Muscle layer of duodenum (tissue), 2 donors: ENCODE measurements around the gene KCNA3.

Source experiments
- H3K27ac ChIP-seq: one replicate; pipeline ENCODE4 v1.7.0; 2013; ENCODE audit warnings: mild to moderate bottlenecking, low read length
- H3K27me3 ChIP-seq: one replicate; pipeline ENCODE4 v1.7.0; 2013; ENCODE audit warnings: low read depth, mild to moderate bottlenecking, control low read depth, low read length
- H3K36me3 ChIP-seq, 2 donors: one replicate each; pipeline ENCODE4 v1.7.0; 2013; ENCODE audit warnings: low read length in 2 of 2, control low read depth in 1 of 2, mild to moderate bottlenecking in 1 of 2; ENCODE audit not compliant: insufficient read depth in 2 of 2, control insufficient read depth in 1 of 2
- H3K4me1 ChIP-seq, 2 donors: one replicate each; pipeline ENCODE4 v1.7.0; 2013; ENCODE audit warnings: low read length in 2 of 2, mild to moderate bottlenecking in 2 of 2, control low read depth in 1 of 2, moderate library complexity in 1 of 2; ENCODE audit not compliant: insufficient read depth in 2 of 2, control insufficient read depth in 1 of 2
- H3K4me3 ChIP-seq, 2 donors: one replicate each; pipeline ENCODE4 v1.7.0; 2013; ENCODE audit warnings: low read length in 2 of 2, low read depth in 1 of 2, mild to moderate bottlenecking in 1 of 2
- H3K9me3 ChIP-seq, 2 donors: one replicate each; pipeline ENCODE4 v1.7.0; 2013; ENCODE audit warnings: low read length in 2 of 2, control low read depth in 1 of 2, mild to moderate bottlenecking in 1 of 2; ENCODE audit not compliant: control insufficient read depth in 1 of 2
- donor health status: healthy.

The KCNA3 gene

DNA sequence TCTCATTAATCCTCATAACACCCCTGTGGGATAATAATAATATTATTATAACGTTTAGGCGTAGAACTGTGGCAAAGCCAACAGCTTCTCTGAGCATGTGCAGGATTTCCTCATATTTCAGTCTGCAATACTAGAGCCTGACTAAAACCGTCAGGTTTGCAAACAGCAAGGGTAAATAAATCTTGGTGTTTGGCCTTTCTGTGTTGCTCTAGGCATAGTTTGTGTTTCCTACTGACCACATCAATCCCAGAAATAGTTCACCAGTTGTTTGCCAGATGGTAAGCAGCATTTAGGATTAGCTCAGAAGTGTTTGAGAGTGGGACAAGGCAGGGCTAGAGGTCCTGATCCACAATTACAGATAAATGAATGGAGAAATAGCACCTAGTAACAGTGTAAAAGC is 2.8 kb upstream of the KCNA3 start:
- Histone ChIP-seq H3K9me3 (no peaks in the 10 kb centered on the region), H3K4me1 (peaks cover 0 to 15% of the 10 kb centered on the region in 2 donors), H3K36me3 (no peaks in the 10 kb centered on the region), H3K27me3 (peaks cover 30% of the 10 kb centered on the region), H3K27ac (no peak overlapping the region), H3K4me3 (no peak overlapping the region)

DNA sequence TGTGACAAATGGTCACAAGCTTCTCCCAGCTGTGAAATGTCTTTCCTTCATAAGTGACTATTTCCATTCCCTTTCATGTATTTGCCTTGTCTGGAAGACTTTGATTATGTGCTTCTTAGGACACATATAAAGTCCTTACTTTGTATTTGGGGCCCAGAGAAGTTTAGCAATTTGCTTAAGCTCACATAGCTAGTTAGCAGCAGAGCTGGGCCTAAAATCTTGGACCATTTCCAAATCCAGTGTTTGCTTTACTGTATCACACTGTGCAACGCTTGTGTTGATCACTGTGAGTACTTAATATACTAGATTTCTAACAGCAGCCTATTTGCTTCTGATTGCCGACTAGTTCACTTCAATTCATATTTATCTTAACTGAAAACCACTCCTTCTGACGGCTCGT is 2.2 kb upstream of the KCNA3 start:
- H3K4me3 ChIP-seq: no peak overlapping the region
- H3K36me3 ChIP-seq: no peaks in the 10 kb centered on the region
- H3K27me3 ChIP-seq: peaks cover 30% of the 10 kb centered on the region
- peaks cover 0 to 15% of the 10 kb centered on the region in 2 donors for H3K4me1 ChIP-seq
- H3K27ac ChIP-seq: no peak overlapping the region
- no peaks in the 10 kb centered on the region for H3K9me3 ChIP-seq

DNA sequence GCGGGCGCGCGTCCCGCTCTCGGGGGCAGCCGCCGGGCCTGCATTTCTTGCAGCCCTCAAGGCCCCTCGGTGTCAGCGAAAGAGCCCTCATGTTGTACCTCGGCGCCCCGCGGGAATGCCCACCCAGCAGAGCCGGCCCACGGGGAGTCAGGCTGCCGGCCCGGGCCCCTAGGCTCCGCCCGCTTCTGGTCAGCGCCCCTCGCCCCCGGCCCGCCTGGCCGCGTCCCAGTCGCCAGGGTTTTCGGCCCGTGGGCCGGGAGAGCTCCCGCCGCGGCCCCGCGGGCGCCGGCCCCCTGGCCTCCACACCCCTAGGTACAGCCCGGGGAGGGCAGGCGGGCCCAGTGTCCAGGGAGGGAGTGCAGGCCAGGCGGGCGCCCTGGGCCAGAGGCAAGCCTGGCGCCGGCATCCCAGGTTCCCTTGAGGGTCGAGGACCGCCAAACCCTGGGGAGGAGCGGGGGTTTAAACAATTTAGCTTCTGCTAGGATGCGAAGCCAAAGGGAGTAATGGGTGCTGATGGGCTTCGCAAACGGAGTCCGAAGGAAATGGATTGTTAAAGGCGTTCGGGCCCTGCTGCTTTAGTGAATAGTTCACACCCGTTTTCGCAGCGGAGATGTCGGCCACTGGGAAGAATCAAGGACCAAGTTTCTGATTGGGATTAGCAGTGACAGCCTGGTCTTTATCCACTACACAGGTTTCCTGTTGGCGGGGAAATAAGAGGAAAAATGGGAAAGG is 486 bp upstream of the KCNA3 start:
- H3K4me1 ChIP-seq: peaks cover 0 to 15% of the 10 kb centered on the region in 2 donors
- peaks cover 30% of the 10 kb centered on the region for H3K27me3 ChIP-seq
- no peak overlapping the region for H3K27ac ChIP-seq
- peak overlapping the region; percentile 30 to 76 for H3K4me3 ChIP-seq
- no peaks in the 10 kb centered on the region for H3K9me3 ChIP-seq
- H3K36me3 ChIP-seq: no peaks in the 10 kb centered on the region

DNA sequence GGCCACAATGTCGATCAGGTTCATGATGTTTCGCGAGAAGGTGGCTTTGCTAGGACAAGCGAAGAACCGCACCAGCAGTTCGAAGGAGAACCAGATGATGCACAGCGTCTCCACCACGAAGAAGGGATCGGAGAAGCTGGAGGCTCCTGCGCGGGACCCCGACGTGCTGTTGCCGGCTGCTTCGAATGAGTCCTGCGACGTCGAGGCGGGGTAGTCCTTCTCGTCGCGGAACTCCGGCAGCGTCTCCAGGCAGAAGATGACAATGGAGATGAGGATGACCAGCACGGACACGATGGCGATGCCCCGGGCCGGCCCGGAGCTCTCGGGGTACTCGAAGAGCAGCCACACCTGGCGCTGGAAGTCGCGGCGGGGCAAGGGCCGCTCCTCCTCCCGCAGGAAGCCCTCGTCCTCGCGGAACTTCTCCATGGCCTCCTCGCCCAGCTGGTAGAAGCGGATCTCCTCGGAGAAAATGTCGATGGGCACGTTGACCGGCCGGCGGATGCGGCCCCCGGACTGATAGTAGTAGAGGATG is 869 bp downstream of the KCNA3 start:
- peak overlapping the region; percentile 30 to 76 for H3K4me3 ChIP-seq
- no peaks in the 10 kb centered on the region for H3K9me3 ChIP-seq
- H3K27me3 ChIP-seq: peaks cover 30% of the 10 kb centered on the region
- H3K36me3 ChIP-seq: no peaks in the 10 kb centered on the region
- peaks cover 0 to 15% of the 10 kb centered on the region in 2 donors for H3K4me1 ChIP-seq
- no peak overlapping the region for H3K27ac ChIP-seq

DNA sequence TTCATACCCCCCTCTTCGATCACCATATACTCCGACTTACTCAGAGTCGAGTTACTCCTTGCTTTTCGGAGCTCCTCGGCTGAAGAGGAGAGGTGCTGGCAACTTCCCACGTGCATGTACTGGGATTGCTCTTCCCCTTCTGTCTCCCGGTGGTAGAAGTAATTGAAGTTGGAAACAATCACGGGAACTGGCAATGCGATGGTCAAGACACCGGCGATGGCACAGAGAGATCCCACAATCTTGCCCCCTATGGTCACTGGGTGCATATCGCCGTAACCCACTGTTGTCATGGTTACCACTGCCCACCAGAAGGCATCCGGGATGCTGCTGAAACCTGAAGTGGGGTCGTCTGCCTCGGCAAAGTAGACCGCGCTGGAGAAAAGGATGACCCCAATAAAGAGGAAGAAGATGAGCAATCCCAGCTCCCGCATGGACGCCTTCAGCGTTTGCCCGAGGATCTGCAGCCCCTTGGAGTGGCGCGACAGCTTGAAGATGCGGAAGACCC is 1.5 kb downstream of the KCNA3 start:
- Histone ChIP-seq H3K4me1 (peaks cover 0 to 15% of the 10 kb centered on the region in 2 donors), H3K27ac (peak overlapping the region; percentile 50), H3K9me3 (no peaks in the 10 kb centered on the region), H3K27me3 (peaks cover 30% of the 10 kb centered on the region), H3K4me3 (peak overlapping the region; percentile 30 to 76), H3K36me3 (no peaks in the 10 kb centered on the region)

- H3K27me3 ChIP-seq: peaks cover 30% of the 10 kb centered on the region
- no peaks in the 10 kb centered on the region for H3K36me3 ChIP-seq
- peak overlapping the region; percentile 50 for H3K27ac ChIP-seq
- no peaks in the 10 kb centered on the region for H3K9me3 ChIP-seq
- peak overlapping the region; percentile 30 to 76 for H3K4me3 ChIP-seq
- H3K4me1 ChIP-seq: peaks cover 0 to 15% of the 10 kb centered on the region in 2 donors
Observed at GRCh38 chr1:110672753-110673108, 2.0 kb downstream of the KCNA3 start.

DNA sequence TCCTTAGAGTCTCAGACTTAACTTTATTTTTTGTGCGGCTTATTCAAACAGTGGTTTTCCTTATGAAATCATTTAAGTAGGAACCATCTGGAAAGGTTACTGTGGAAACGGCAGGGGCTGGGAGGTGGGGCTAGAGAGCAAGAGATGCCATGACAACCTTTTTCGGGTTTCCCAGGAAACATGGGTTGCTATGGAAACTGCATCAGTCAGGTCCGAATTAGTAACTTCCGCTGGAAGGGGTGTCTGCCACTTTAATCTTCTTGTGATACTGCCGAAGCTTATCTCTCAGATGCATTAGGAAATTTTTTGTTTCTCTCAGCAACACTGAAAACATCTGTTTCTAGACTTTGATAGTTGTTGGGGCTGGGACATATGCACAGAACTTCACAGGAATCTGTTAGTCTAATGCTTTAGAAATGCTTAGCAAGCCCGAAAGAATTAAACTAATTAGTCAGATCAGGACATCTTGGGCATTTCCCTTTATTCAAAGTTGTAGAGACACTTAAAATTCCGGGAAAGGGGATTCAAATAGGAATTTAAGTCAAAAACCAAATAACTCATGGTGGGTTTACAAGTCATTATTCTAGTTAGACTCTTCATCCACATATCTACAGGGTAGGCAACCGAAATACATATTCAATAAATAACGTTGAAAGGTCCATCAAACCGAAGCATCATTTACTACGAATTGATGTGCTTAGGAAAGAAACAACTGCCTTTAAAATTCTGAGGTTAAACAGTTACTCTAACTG is 2.6 kb downstream of the KCNA3 start:
- Histone ChIP-seq H3K9me3 (no peaks in the 10 kb centered on the region), H3K4me1 (peaks cover 0 to 15% of the 10 kb centered on the region in 2 donors), H3K27ac (no peak overlapping the region), H3K27me3 (peaks cover 30% of the 10 kb centered on the region), H3K36me3 (no peaks in the 10 kb centered on the region), H3K4me3 (no peak overlapping the region)

GRCh38 chr1:110671361-110671760 is 3.4 kb downstream of the KCNA3 start:
- no peaks in the 10 kb centered on the region for H3K9me3 ChIP-seq
- H3K27me3 ChIP-seq: peaks cover 31% of the 10 kb centered on the region
- H3K4me3 ChIP-seq: no peak overlapping the region
- H3K27ac ChIP-seq: no peak overlapping the region
- peaks cover 0 to 15% of the 10 kb centered on the region in 2 donors for H3K4me1 ChIP-seq
- H3K36me3 ChIP-seq: no peaks in the 10 kb centered on the region

DNA sequence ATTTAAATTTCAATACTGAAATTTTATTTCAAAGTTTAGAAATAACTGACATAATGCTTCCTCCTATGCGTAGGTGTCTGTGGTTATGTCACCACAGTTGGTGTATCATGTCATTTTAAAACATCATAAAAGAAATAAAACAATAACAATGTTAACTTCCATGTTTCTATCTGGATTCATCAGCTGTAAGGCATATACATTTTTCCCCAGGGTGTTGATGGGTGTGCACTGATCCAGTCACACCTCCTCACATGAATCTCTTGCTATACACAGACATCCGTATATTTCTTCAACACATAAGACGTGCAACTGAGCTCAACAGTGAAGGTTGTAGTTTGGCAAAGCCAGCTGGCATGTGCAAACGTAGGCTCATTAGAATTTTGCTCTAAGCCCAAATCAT is 6.2 kb downstream of the KCNA3 start:
- Histone ChIP-seq H3K27me3 (peaks cover 12% of the 10 kb centered on the region), H3K4me3 (no peak overlapping the region), H3K27ac (no peak overlapping the region), H3K9me3 (no peaks in the 10 kb centered on the region), H3K36me3 (no peaks in the 10 kb centered on the region), H3K4me1 (no peaks in the 10 kb centered on the region)

- no peaks in the 10 kb centered on the region for H3K4me1 ChIP-seq
- H3K27me3 ChIP-seq: peaks cover 4% of the 10 kb centered on the region
- no peaks in the 10 kb centered on the region for H3K9me3 ChIP-seq
- no peaks in the 10 kb centered on the region for H3K36me3 ChIP-seq
- H3K4me3 ChIP-seq: no peak overlapping the region
- H3K27ac ChIP-seq: no peak overlapping the region
Observed at GRCh38 chr1:110667776-110668175, 7.0 kb downstream of the KCNA3 start.

DNA sequence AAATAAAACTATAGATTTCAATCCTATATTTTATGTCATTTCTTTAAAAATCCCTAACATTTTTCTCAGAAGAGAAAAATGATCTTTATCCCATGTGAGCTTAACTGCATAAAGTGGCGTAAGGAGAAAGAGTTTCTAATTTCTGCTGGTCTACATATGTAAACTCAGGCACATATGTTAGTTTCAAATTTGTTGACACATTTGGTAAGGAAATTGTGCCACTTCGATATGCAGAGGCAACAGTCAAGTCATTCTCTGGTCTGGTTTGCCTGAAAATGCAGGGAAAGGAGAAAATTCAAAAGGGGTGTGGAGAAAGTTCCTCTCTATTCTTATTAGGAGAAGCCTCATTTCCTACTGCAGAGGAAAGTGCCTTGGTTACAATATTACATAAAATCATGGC is 11.5 kb downstream of the KCNA3 start:
- Histone ChIP-seq H3K4me1 (no peaks in the 10 kb centered on the region), H3K27me3 (peaks cover 3% of the 10 kb centered on the region), H3K27ac (no peak overlapping the region), H3K36me3 (no peaks in the 10 kb centered on the region), H3K4me3 (no peak overlapping the region), H3K9me3 (no peaks in the 10 kb centered on the region)
